Measurements from ENCODE around the gene TRIM37.

TRIM37 gene

GRCh38 chr17:59149841-59150511 lies 43.3 kb upstream of the TRIM37 start:
- TF ChIP-seq POLR2AphosphoS5 (IDR thresholded peaks at IDR 0.05; ENCODE audit: low read depth, low read length): no peak
- no peak for TF ChIP-seq TAF1 (IDR thresholded peaks at IDR 0.05; ENCODE audit: borderline replicate concordance, insufficient read depth, low read length)
- no peak for TF ChIP-seq SIN3A (IDR thresholded peaks at IDR 0.05; ENCODE audit: borderline replicate concordance, insufficient read depth, low read length)
- TF ChIP-seq, protein P1, sequence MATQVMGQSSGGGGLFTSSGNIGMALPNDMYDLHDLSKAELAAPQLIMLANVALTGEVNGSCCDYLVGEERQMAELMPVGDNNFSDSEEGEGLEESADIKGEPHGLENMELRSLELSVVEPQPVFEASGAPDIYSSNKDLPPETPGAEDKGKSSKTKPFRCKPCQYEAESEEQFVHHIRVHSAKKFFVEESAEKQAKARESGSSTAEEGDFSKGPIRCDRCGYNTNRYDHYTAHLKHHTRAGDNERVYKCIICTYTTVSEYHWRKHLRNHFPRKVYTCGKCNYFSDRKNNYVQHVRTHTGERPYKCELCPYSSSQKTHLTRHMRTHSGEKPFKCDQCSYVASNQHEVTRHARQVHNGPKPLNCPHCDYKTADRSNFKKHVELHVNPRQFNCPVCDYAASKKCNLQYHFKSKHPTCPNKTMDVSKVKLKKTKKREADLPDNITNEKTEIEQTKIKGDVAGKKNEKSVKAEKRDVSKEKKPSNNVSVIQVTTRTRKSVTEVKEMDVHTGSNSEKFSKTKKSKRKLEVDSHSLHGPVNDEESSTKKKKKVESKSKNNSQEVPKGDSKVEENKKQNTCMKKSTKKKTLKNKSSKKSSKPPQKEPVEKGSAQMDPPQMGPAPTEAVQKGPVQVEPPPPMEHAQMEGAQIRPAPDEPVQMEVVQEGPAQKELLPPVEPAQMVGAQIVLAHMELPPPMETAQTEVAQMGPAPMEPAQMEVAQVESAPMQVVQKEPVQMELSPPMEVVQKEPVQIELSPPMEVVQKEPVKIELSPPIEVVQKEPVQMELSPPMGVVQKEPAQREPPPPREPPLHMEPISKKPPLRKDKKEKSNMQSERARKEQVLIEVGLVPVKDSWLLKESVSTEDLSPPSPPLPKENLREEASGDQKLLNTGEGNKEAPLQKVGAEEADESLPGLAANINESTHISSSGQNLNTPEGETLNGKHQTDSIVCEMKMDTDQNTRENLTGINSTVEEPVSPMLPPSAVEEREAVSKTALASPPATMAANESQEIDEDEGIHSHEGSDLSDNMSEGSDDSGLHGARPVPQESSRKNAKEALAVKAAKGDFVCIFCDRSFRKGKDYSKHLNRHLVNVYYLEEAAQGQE (IDR thresholded peaks at IDR 0.05; ENCODE audit: insufficient read depth in 1 of 2, low read depth in 2 of 2, low read length in 2 of 2): no peak
- no peak for TF ChIP-seq FOXP2 (optimal IDR thresholded peaks at IDR 0.05; ENCODE audit: borderline replicate concordance, extremely low read depth, extremely low read length, insufficient read depth)

DNA sequence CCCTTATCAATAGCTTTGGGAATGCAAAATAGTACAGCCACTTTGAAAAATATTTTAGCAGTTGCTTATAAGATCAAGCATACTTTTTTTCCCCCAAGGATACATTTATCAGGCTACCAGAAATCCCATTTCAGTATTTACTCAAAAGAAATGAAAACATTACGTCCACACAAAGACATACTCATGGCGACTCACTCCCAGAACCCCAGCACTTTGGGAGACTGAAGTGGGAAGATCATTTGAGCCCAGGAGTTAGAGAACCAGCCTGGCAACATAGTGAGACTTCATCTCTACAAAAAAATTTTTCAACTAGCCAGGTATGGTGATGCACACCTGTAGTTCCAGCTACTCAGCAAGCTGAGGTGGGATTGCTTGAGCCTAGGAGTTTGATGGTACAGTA lies 42.4 kb upstream of the TRIM37 start:
- no peak for TF ChIP-seq FOXP2 (optimal IDR thresholded peaks at IDR 0.05; ENCODE audit: borderline replicate concordance, extremely low read depth, extremely low read length, insufficient read depth)
- no peak for TF ChIP-seq TAF1 (IDR thresholded peaks at IDR 0.05; ENCODE audit: borderline replicate concordance, insufficient read depth, low read length)
- no peak for TF ChIP-seq POLR2AphosphoS5 (IDR thresholded peaks at IDR 0.05; ENCODE audit: low read depth, low read length)
- no peak for TF ChIP-seq SIN3A (IDR thresholded peaks at IDR 0.05; ENCODE audit: borderline replicate concordance, insufficient read depth, low read length)
- TF ChIP-seq, protein P1 (IDR thresholded peaks at IDR 0.05; ENCODE audit: insufficient read depth in 1 of 2, low read depth in 2 of 2, low read length in 2 of 2): no peak

- TF ChIP-seq FOXP2 (optimal IDR thresholded peaks at IDR 0.05; ENCODE audit: borderline replicate concordance, extremely low read depth, extremely low read length, insufficient read depth) (no peak), TAF1 (IDR thresholded peaks at IDR 0.05; ENCODE audit: borderline replicate concordance, insufficient read depth, low read length) (no peak), SIN3A (IDR thresholded peaks at IDR 0.05; ENCODE audit: borderline replicate concordance, insufficient read depth, low read length) (no peak), POLR2AphosphoS5 (IDR thresholded peaks at IDR 0.05; ENCODE audit: low read depth, low read length) (no peak)
- TF ChIP-seq, protein P1 (IDR thresholded peaks at IDR 0.05; ENCODE audit: insufficient read depth in 1 of 2, low read depth in 2 of 2, low read length in 2 of 2): no peak
These were observed 39.0 kb upstream of the TRIM37 start for GRCh38 chr17:59145571-59146096.

DNA sequence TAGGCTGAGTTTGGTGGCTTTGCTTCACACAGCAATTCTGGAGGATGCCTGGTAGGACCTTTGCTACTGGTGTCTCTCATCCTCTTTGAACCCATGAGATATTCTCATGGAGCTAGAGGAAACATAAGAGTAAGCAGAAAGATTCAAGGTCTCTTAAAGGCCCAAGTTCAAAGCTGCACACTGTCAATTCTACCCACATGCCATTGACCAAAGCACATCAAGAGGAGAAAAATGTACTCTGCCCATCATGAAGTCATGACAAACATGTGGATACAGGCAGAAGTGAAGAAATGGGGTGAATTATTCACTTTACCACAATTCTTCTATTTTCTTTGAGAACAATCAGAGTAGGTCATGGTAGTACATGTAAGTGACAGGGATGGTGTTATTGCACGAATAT lies 35.2 kb upstream of the TRIM37 start:
- no peak for TF ChIP-seq SIN3A (IDR thresholded peaks at IDR 0.05; ENCODE audit: borderline replicate concordance, insufficient read depth, low read length)
- no peak for TF ChIP-seq FOXP2 (optimal IDR thresholded peaks at IDR 0.05; ENCODE audit: borderline replicate concordance, extremely low read depth, extremely low read length, insufficient read depth)
- no peak for TF ChIP-seq TAF1 (IDR thresholded peaks at IDR 0.05; ENCODE audit: borderline replicate concordance, insufficient read depth, low read length)
- no peak for TF ChIP-seq POLR2AphosphoS5 (IDR thresholded peaks at IDR 0.05; ENCODE audit: low read depth, low read length)
- TF ChIP-seq, protein P1 (IDR thresholded peaks at IDR 0.05; ENCODE audit: insufficient read depth in 1 of 2, low read depth in 2 of 2, low read length in 2 of 2): no peak
